Immature natural killer cell (primary cell): Measurements from ENCODE around the gene RAD51C. TPM values are rescaled to one million over a fixed set of nuclear protein-coding genes. Genes with fewer than 3 reads are reported as not detected.
A peak's percentile ranks its signal among the peaks of the same experiment; 100 is the strongest.
"Not testable (repeated sequence)": the region's sequence is repeated elsewhere in the genome, so short reads cannot be mapped to it uniquely, and the experiment has no call there.

Experiments used
- DNase-seq, 3 donors: peaks; one replicate each; pipeline ENCODE4 v3.0.0; 2022; ENCODE audit warnings: mixed read lengths in 1 of 3
- H3K27ac Mint-ChIP-seq, 6 donors: one replicate each; pipeline ENCODE4 v1.8.0; 2020; ENCODE audit warnings: mixed read lengths in 6 of 6, mild to moderate bottlenecking in 5 of 6, inconsistent platforms in 4 of 6, moderate library complexity in 3 of 6
- H3K27me3 Mint-ChIP-seq, 3 donors: one replicate each; pipeline ENCODE4 v1.8.0; 2020 to 2021; ENCODE audit warnings: low read depth in 3 of 3, mild to moderate bottlenecking in 3 of 3, mixed read lengths in 3 of 3, moderate library complexity in 3 of 3, inconsistent platforms in 1 of 3
- H3K36me3 Mint-ChIP-seq, 3 donors: one replicate each; pipeline ENCODE4 v1.8.0; 2020; ENCODE audit warnings: mixed read lengths in 3 of 3, inconsistent platforms in 2 of 3, mild to moderate bottlenecking in 2 of 3
- H3K4me1 Mint-ChIP-seq, 2 donors: one replicate each; pipeline ENCODE4 v1.8.0; 2020; ENCODE audit warnings: inconsistent platforms in 2 of 2, mild to moderate bottlenecking in 2 of 2, mixed read lengths in 2 of 2, moderate library complexity in 1 of 2
- H3K4me3 Mint-ChIP-seq, 5 donors: one replicate each; pipeline ENCODE4 v1.8.0; 2020; ENCODE audit warnings: mild to moderate bottlenecking in 5 of 5, mixed read lengths in 5 of 5, inconsistent platforms in 3 of 5, moderate library complexity in 3 of 5
- H3K9me3 Mint-ChIP-seq, 6 donors: one replicate each; pipeline ENCODE4 v1.8.0; 2020; ENCODE audit warnings: mild to moderate bottlenecking in 6 of 6, mixed read lengths in 6 of 6, inconsistent platforms in 4 of 6, moderate library complexity in 3 of 6
- polyA plus RNA-seq, 3 donors: library from polyadenylated mRNA; unstranded; fragments of 300-500 nt; fragmentation: Illumina TruSeq; gene quantifications; one replicate each; pipeline ENCODE4 v1.2.3, GENCODE V29; 2021

The RAD51C gene
- polyA plus RNA-seq, 3 donors from 2014 or later, result 25.3 to 78.8 (median 44.0) TPM

- Mint-ChIP-seq H3K36me3 (no peaks in the 10 kb centered on the region), H3K9me3 (no peaks in the 10 kb centered on the region), H3K27me3 (peaks cover 3 to 9% (median 5%) of the 10 kb centered on the region in 3 donors), H3K4me3 (no peak overlapping the region), H3K27ac (no peak overlapping the region), H3K4me1 (peaks cover 4 to 7% of the 10 kb centered on the region in 2 donors)
- DNase-seq, result no peak
These were observed 24.3 kb upstream of the RAD51C start for GRCh38 chr17:58667934-58668597.

- Mint-ChIP-seq H3K27ac (no peak overlapping the region), H3K4me1 (peaks cover 4 to 7% of the 10 kb centered on the region in 2 donors), H3K36me3 (no peaks in the 10 kb centered on the region), H3K9me3 (no peaks in the 10 kb centered on the region), H3K4me3 (no peak overlapping the region), H3K27me3 (peaks cover 3 to 9% (median 5%) of the 10 kb centered on the region in 3 donors)
- DNase-seq, result no peak
These were observed 23.8 kb upstream of the RAD51C start for GRCh38 chr17:58668598-58668935.

GRCh38 chr17:58669853-58670252, 22.5 kb upstream of the RAD51C start:
- no peak overlapping the region for H3K4me3 Mint-ChIP-seq
- H3K27ac Mint-ChIP-seq, result no peak overlapping the region
- DNase-seq, result no peak
- H3K36me3 Mint-ChIP-seq, result no peaks in the 10 kb centered on the region
- no peaks in the 10 kb centered on the region for H3K9me3 Mint-ChIP-seq
- peaks cover 4 to 7% of the 10 kb centered on the region in 2 donors for H3K4me1 Mint-ChIP-seq
- peaks cover 3 to 9% (median 5%) of the 10 kb centered on the region in 3 donors for H3K27me3 Mint-ChIP-seq

GRCh38 chr17:58671969-58672368, 20.4 kb upstream of the RAD51C start:
- no peak overlapping the region for H3K4me3 Mint-ChIP-seq
- no peaks in the 10 kb centered on the region for H3K9me3 Mint-ChIP-seq
- H3K4me1 Mint-ChIP-seq, result peaks cover under 1 to 1% of the 10 kb centered on the region in 2 donors
- no peak for DNase-seq
- H3K27ac Mint-ChIP-seq, result no peak overlapping the region
- peaks cover 0 to 11% (median 6%) of the 10 kb centered on the region in 3 donors for H3K27me3 Mint-ChIP-seq
- no peaks in the 10 kb centered on the region for H3K36me3 Mint-ChIP-seq

- H3K4me1 Mint-ChIP-seq, result no peaks in the 10 kb centered on the region
- no peaks in the 10 kb centered on the region for H3K36me3 Mint-ChIP-seq
- H3K27ac Mint-ChIP-seq, result no peak overlapping the region
- no peaks in the 10 kb centered on the region for H3K9me3 Mint-ChIP-seq
- no peak for DNase-seq
- H3K4me3 Mint-ChIP-seq, result no peak overlapping the region
- H3K27me3 Mint-ChIP-seq, result peaks cover 0 to 11% (median 0%) of the 10 kb centered on the region in 3 donors
These were observed 15.1 kb upstream of the RAD51C start for GRCh38 chr17:58677194-58677880.

- H3K9me3 Mint-ChIP-seq, H3K4me1 Mint-ChIP-seq, H3K27ac Mint-ChIP-seq, H3K4me3 Mint-ChIP-seq, H3K36me3 Mint-ChIP-seq, DNase-seq: not testable (repeated sequence)
- H3K27me3 Mint-ChIP-seq, result peaks cover 0 to 11% (median 0%) of the 10 kb centered on the region in 3 donors
These were observed 14.1 kb upstream of the RAD51C start for GRCh38 chr17:58678287-58678686.

GRCh38 chr17:58679263-58680037, 13.0 kb upstream of the RAD51C start:
- Mint-ChIP-seq H3K9me3 (no peaks in the 10 kb centered on the region), H3K4me1 (no peaks in the 10 kb centered on the region), H3K36me3 (no peaks in the 10 kb centered on the region), H3K27ac (no peak overlapping the region), H3K4me3 (no peak overlapping the region), H3K27me3 (peaks cover 0 to 11% (median 0%) of the 10 kb centered on the region in 3 donors)
- peak in 1 of 3 donors; percentile 16 for DNase-seq

- peaks cover 0 to 11% (median 0%) of the 10 kb centered on the region in 3 donors for H3K27me3 Mint-ChIP-seq
- H3K36me3 Mint-ChIP-seq, result no peaks in the 10 kb centered on the region
- no peaks in the 10 kb centered on the region for H3K4me1 Mint-ChIP-seq
- H3K9me3 Mint-ChIP-seq, result no peaks in the 10 kb centered on the region
- DNase-seq, result no peak
- H3K27ac Mint-ChIP-seq, result no peak overlapping the region
- H3K4me3 Mint-ChIP-seq, result no peak overlapping the region
These were observed 12.4 kb upstream of the RAD51C start for GRCh38 chr17:58680038-58680369.

GRCh38 chr17:58684003-58684402, 8.4 kb upstream of the RAD51C start:
- Mint-ChIP-seq H3K36me3 (no peaks in the 10 kb centered on the region), H3K27ac (no peak overlapping the region), H3K27me3 (peaks cover 0 to 5% (median 0%) of the 10 kb centered on the region in 3 donors), H3K9me3 (no peaks in the 10 kb centered on the region), H3K4me1 (no peaks in the 10 kb centered on the region), H3K4me3 (no peak overlapping the region)
- no peak for DNase-seq

GRCh38 chr17:58684462-58684861, 7.9 kb upstream of the RAD51C start:
- not testable (repeated sequence) for H3K36me3 Mint-ChIP-seq, H3K27me3 Mint-ChIP-seq, DNase-seq, H3K27ac Mint-ChIP-seq, H3K4me3 Mint-ChIP-seq, H3K4me1 Mint-ChIP-seq, H3K9me3 Mint-ChIP-seq

GRCh38 chr17:58686980-58687379, 5.4 kb upstream of the RAD51C start:
- Mint-ChIP-seq H3K27me3 (peaks cover 0 to 2% (median 0%) of the 10 kb centered on the region in 3 donors), H3K36me3 (no peaks in the 10 kb centered on the region), H3K9me3 (no peaks in the 10 kb centered on the region), H3K27ac (no peak overlapping the region), H3K4me3 (no peak overlapping the region), H3K4me1 (peaks cover under 1% of the 10 kb centered on the region in 2 donors)
- DNase-seq, result no peak

- no peaks in the 10 kb centered on the region for H3K9me3 Mint-ChIP-seq
- peaks cover 15 to 16% of the 10 kb centered on the region in 2 donors for H3K4me1 Mint-ChIP-seq
- no peak overlapping the region for H3K4me3 Mint-ChIP-seq
- peaks cover 5 to 8% (median 6%) of the 10 kb centered on the region in 3 donors for H3K27me3 Mint-ChIP-seq
- no peak overlapping the region for H3K27ac Mint-ChIP-seq
- no peaks in the 10 kb centered on the region for H3K36me3 Mint-ChIP-seq
- no peak for DNase-seq
These were observed 3.9 kb upstream of the RAD51C start for GRCh38 chr17:58688521-58688920.

GRCh38 chr17:58690033-58690432, 2.4 kb upstream of the RAD51C start:
- not testable (repeated sequence) for H3K36me3 Mint-ChIP-seq, DNase-seq, H3K9me3 Mint-ChIP-seq, H3K4me3 Mint-ChIP-seq, H3K27ac Mint-ChIP-seq, H3K27me3 Mint-ChIP-seq
- H3K4me1 Mint-ChIP-seq, result peaks cover 20 to 22% of the 10 kb centered on the region in 2 donors

GRCh38 chr17:58691701-58692238, 632 bp upstream of the RAD51C start, which contains the start of gene TEX14:
Gene TEX14 (minus strand): TSS chr17:58692045. CDS start chr17:58652001, 40,044 bp downstream.
- Mint-ChIP-seq H3K9me3 (no peaks in the 10 kb centered on the region), H3K36me3 (no peaks in the 10 kb centered on the region), H3K4me3 (peak within 1 kb of the TSS; percentile 86 to 96 (median 89)), H3K27ac (peak within 1 kb of the TSS; percentile 74 to 97 (median 94)), H3K27me3 (peaks cover 5 to 8% (median 6%) of the 10 kb centered on the region in 3 donors), H3K4me1 (peaks cover 22 to 23% of the 10 kb centered on the region in 2 donors)
- no peak for DNase-seq
